Hematopoietic multipotent progenitor cell (in vitro differentiated cells): ENCODE measurements around the gene CBFA2T3. TPM values are rescaled to one million over a fixed set of nuclear protein-coding genes. Genes with fewer than 3 reads are reported as not detected.

ENCODE experiments used
- DNase-seq, 3 donors: peaks; one replicate each; pipeline ENCODE4 v3.0.0-alpha.2; 2011 to 2015; ENCODE audit warnings: low read depth in 2 of 3, low spot score in 2 of 3
- total RNA-seq: library from RNA; depleted of rRNA; stranded (reverse); fragments of >200 nt; gene quantifications from one replicate; pipeline ENCODE4 v1.2.3, GENCODE V29; 2012

The CBFA2T3 gene
- total RNA-seq, 1 donor, result 32.0 TPM

DNA sequence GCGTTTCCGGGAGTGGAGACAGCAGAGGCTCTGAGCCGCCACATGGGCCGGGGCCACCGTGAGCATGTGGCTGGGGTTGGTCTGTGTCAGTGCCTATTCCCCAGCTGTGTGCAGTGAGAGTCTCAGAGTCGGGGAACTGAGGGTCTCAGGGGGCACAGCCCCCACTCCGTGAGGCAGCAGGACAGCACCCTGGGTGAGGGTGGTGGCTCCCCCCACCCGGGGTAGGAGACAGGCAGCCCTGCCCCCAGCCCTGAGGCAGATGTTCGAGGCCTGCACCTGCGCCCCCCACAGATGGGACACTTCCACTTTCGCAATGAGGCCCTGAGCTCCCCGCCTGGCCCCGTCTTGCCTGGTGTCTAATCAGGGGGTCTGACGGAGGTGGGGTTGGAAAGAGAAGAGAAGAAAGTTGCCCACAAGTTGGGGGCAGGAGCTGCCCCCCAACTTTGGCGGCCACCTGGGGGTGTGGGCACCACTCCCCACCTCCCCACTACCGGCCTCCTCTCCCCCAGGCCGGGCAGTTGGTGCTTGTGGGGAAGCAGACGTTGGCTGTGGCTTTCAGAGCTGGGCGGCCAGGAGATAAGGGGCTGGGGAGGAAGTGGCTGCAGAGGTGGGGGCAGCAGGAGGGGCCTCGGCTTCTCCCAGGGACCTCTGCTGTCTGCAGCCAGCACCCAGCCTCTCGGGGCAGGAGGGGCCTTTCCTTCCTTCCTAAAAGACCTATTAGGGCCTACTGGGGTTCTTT lies 1.8 kb upstream of the CBFA2T3 start:
- peak in 2 of 3 donors; percentile 91 to 97 for DNase-seq

DNA sequence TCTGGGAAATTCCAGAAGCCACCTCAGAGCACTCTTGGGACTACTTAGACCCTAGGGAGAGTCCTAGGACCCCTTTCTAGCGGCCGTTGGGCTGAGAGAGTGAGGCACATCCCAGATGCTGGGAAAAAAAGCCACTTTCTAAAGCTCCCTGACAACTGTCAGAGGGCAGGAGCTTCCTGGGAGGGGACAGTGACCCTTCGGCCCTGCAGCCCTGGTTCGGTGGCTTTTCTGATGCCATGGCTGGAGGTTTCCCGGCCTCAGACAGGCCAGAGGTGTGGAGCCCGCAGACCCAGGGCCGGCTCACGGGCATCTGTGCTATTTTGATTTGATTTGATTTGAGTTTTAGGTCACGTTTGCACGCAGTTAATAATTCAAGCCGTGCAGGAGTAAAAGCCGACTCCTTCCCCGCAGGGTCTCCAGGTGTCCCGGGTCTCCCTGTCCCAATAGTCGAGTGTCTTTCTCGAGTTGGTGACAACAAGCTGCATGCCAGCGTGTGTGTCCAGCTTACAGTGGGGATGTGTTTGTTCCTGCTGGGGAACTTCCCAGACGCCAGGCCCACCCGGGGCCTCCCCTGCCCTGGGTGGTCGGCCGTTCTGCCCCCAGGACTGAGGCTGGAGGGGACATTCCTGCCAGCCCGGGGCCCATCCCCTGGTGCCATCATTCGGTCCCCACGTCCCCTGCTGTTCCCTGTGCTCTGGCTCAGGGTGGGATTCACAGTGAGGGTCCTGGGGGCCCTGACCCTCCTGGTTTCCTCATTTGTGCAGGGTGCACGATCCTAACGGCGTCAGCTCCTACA lies 1.0 kb upstream of the CBFA2T3 start:
- DNase-seq, result no peak

GRCh38 chr16:88976366-88977017 lies 515 bp downstream of the CBFA2T3 start:
- DNase-seq, result peak in 1 of 3 donors; percentile 50

DNA sequence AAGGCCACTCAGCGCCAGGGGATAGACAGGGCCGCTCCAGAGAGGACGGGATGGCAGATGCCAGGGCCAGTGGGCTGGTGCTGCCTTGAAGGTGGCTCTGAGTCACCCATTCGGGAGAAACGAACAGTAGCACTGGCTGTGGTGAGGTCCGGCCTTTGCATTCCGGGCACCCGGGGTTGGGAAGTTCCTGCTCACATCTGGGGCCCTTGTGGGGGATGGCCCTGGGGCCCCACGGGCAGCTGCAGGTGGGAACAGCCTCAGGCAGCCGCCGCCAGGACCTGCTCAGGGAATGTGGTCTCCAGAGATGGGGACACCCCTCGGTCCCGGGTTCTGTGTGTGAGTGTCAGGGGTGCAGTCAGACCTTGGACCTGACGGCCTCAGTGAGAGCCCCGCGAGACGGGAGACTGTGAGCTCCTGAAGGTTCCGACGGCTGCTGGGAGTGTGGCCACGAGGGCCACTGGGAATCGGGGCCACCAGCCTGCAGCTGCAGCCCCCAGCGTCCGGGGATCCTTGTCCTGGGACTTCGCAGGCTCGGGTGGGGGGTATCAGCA lies 1.4 kb downstream of the CBFA2T3 start:
- DNase-seq, result no peak

DNA sequence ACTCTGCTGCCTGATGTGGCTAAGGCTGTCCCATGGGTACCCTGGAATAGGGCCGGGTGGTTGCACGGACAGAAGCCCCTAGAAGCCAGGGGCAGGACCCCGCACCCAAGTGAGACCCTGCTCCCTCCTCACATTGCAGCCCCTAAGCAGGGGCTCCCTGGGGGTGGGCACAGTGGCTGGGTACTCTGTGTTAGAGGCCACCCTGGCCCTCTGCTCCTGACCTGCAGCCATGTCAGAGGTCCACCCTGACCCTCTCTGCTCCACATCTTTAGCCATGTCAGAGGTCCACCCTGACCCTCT lies 2.1 kb downstream of the CBFA2T3 start:
- DNase-seq, result no peak

GRCh38 chr16:88974080-88974915 lies 2.7 kb downstream of the CBFA2T3 start:
- DNase-seq, result no peak

DNA sequence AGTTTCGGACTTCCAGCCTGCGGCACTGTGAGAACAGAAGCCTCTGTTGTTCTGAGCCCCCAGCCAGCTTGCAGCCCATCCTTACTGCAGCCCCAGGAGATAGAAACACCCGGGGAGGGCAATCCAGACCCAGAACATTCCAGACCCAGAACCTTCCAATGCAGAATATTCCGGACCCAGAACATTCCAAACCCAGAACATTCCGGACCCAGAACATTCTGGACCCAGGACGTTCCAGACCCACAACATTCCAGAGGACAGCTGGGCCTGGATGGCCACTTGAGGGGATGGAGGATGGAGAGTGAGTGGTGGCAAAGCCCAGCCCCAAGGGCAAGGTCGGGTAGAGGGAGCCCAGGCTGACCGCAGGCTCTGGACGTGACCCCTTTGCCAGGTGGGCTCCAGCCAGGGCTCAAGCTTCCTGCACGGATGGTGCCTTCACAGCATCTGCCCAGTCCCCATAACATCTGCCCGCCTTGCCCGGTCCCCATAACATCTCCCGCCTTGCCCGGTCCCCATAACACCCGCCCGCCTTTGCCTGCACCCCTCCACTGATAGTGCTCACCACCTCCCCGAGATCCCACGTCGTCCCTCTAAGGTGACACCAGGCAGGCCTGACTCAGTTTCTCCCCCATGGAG lies 3.5 kb downstream of the CBFA2T3 start:
- DNase-seq, result no peak

- peak in 1 of 3 donors; percentile 45 for DNase-seq
These were observed 4.0 kb downstream of the CBFA2T3 start for GRCh38 chr16:88973007-88973410.

DNA sequence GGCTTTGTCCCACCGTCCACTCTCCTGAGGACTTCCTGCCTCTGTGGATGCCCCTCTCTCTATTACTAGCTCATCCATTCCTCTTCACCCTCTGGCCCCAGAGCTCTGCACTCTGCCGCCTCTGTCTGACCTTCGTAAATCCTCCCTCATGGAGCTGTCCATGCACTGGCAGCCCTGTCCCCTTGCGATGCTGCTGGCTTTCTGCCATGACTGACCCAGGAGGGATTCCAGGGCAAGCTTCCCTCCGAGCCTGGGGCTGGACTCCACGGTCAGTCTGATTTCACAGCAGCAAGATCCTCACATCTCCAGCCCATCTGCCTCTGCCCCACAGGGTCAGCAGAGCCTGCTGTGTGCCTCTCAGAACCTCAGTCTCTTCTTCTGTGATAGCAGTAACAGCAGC lies 4.7 kb downstream of the CBFA2T3 start:
- DNase-seq, result no peak

GRCh38 chr16:88971371-88972097 lies 5.5 kb downstream of the CBFA2T3 start:
- no peak for DNase-seq

GRCh38 chr16:88970539-88971065 lies 6.4 kb downstream of the CBFA2T3 start:
- DNase-seq, result no peak

GRCh38 chr16:88970050-88970449 lies 7.0 kb downstream of the CBFA2T3 start:
- no peak for DNase-seq

DNA sequence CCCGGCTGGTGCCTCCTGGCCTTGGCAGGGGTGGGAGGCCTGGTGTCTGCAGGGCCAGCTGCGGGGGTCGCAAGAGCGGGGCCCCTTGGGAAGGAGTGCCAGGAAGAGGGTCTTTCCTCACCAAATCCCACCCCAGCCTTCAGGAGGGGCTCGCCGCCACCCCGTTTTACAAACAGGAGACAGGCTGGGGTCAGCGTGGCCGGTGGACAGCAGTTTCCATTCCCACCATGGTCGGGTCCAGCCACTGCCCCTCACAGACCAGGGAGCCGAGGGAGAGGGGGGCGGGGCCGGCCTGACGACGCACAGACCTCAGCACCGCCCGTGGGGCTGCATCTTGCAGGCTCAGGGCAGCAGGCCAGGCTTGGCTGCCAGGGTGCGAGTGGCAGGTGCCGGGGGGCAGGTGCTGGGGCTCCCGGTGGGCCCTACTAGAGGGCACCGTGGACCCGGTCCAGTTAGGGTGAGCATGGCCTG lies 7.6 kb downstream of the CBFA2T3 start:
- DNase-seq, result no peak

DNA sequence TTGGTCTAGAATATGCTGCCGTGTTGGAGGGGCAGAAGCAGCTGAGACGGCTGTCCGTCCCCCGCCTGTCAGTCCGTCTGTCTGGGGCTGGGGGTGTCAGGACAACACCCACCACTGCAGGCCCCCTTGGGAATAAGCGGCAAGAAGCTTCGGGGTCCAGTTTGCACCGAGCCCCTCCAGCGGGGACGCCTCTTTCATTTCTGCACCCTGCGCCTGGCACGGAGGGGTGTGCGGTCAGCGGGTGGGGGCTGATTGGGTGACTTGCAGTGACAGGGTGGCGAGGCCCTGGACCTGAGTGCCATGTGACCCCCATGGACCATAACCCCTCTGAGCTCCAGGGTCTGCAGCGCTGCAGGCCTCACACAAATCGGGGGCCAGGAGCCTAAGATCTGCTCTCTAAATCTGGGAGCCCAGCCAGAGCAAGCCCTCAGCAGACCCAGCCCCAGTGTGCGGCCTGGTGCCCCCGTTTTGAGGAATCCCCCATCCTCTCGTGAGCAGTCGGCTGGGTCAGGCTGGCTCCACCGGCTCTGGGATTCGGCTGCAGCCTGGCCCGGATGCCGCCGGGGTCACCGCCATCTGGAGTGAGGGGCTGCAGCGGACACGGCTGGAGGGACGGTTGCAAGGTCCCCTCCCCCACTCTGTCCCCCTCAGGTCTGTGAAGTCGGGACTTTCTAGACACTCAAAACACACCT lies 8.3 kb downstream of the CBFA2T3 start:
- DNase-seq, result no peak

- DNase-seq, result peak in 2 of 3 donors; percentile 84
These were observed 9.0 kb downstream of the CBFA2T3 start for GRCh38 chr16:88967830-88968588.

- DNase-seq, result no peak
These were observed 9.8 kb downstream of the CBFA2T3 start for GRCh38 chr16:88966986-88967829.
